Activated CD8-positive, alpha-beta T cell treated with anti-CD3 and anti-CD28 coated beads for 36 hours (primary cell): ENCODE measurements around the gene ATRNL1. TPM values are rescaled to one million over a fixed set of nuclear protein-coding genes. Genes with fewer than 3 reads are reported as not detected.
"Not testable (repeated sequence)": the region's sequence is repeated elsewhere in the genome, so short reads cannot be mapped to it uniquely, and the experiment has no call there.

Source experiments
- ATAC-seq: fragments of 200-7000 bp; cut with Tn5 transposase; one replicate; pipeline ENCODE4 v1.10.0; 2021; ENCODE audit warnings: mild to moderate bottlenecking, moderate library complexity
- CTCF ChIA-PET: fragments of 350-600 bp; sonication (Branson Sonifier 250); formaldehyde crosslinking; loops from one replicate; lab custom pipeline; 2021; ENCODE audit warnings: antibody characterized with exemption; lab: Charles Lee
- POLR2A ChIA-PET: fragments of 350-600 bp; sonication (Branson Sonifier 250); formaldehyde crosslinking; loops from one replicate; lab custom pipeline; 2021; ENCODE audit warnings: antibody characterized with exemption; lab: Charles Lee
- DNase-seq: peaks from one replicate; pipeline ENCODE4 v3.0.0-alpha.2; 2020
- H3K27ac Mint-ChIP-seq: one replicate; pipeline ENCODE4 v1.8.0; 2021; ENCODE audit warnings: mild to moderate bottlenecking, mixed read lengths
- H3K27me3 Mint-ChIP-seq: one replicate; pipeline ENCODE4 v1.8.0; 2021; ENCODE audit warnings: mixed read lengths
- H3K36me3 Mint-ChIP-seq: one replicate; pipeline ENCODE4 v1.8.0; 2021; ENCODE audit warnings: low read depth, mixed read lengths
- H3K4me1 Mint-ChIP-seq: one replicate; pipeline ENCODE4 v1.8.0; 2021; ENCODE audit warnings: low read depth, mixed read lengths
- H3K4me3 Mint-ChIP-seq: one replicate; pipeline ENCODE4 v1.8.0; 2021; ENCODE audit warnings: mild to moderate bottlenecking, moderate library complexity, mixed read lengths
- H3K9me3 Mint-ChIP-seq: one replicate; pipeline ENCODE4 v1.8.0; 2021; ENCODE audit warnings: mixed read lengths
- intact Hi-C: fragments of 100-400 bp; cut with micrococcal nuclease; formaldehyde crosslinking; loops from one replicate; pipeline ENCODE4 v1.10.0; 2022
- total RNA-seq, 2 experiments: library from RNA; stranded (reverse); gene quantifications; one replicate each; pipeline ENCODE4 v1.2.3, GENCODE V29; 2021
- TF ChIP-seq, protein P1 (sequence below): fragments of 200-600 bp; IDR thresholded peaks from one replicate; pipeline ENCODE4 v1.8.0; 2022; ENCODE audit warnings: antibody characterized with exemption, mild to moderate bottlenecking

The ATRNL1 gene
- total RNA-seq, 2 experiments from 2014 or later: not detected

DNA sequence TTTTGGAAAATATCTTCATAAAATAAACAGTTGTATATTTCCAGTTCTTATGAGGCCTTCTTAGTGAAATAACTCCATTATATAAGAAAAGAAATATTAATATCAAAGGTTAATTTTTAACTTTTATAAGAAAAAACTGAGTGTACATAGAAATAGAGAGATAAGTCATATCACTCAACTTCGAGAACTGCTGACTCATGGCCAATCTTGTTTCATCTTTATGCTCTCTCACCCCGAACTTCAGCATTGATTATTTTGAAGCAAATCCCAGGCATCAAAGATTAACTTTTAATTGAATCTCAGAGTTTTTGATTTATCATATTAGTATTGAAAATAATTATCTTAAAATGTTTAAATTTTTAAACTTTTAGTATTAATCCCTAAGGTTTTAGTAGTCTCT is 652.8 kb downstream of the ATRNL1 start:
- ATAC-seq (no peak), DNase-seq (no peak)
- Mint-ChIP-seq H3K4me3 (no peak overlapping the region), H3K27me3 (no peaks in the 10 kb centered on the region), H3K9me3 (no peaks in the 10 kb centered on the region), H3K36me3 (no peaks in the 10 kb centered on the region), H3K4me1 (no peaks in the 10 kb centered on the region), H3K27ac (no peak overlapping the region)
- TF ChIP-seq, protein P1, sequence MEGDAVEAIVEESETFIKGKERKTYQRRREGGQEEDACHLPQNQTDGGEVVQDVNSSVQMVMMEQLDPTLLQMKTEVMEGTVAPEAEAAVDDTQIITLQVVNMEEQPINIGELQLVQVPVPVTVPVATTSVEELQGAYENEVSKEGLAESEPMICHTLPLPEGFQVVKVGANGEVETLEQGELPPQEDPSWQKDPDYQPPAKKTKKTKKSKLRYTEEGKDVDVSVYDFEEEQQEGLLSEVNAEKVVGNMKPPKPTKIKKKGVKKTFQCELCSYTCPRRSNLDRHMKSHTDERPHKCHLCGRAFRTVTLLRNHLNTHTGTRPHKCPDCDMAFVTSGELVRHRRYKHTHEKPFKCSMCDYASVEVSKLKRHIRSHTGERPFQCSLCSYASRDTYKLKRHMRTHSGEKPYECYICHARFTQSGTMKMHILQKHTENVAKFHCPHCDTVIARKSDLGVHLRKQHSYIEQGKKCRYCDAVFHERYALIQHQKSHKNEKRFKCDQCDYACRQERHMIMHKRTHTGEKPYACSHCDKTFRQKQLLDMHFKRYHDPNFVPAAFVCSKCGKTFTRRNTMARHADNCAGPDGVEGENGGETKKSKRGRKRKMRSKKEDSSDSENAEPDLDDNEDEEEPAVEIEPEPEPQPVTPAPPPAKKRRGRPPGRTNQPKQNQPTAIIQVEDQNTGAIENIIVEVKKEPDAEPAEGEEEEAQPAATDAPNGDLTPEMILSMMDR: no peak
- CTCF ChIA-PET: no interaction called here
- POLR2A ChIA-PET: no interaction called here
- intact Hi-C loops: no loop called here

DNA sequence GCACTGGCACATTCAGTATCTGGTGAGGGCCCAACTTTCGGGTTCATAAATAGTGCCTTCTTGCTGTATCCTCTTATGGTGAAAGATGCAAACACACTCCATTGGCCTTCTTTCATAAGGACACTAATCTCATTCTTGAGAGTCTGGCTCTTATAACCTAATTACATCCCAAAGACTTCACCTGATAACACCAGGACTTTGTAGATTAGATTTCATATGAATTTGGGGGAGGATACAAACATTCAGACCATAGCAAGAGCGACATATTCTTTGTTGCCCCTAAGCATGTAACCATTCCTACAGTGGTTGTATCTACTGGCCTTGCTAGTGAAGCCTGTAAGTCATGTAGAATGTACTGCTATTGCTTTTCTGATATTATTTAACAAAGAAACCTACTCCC is 654.6 kb downstream of the ATRNL1 start:
- Mint-ChIP-seq H3K4me3 (no peak overlapping the region), H3K9me3 (peaks cover 5% of the 10 kb centered on the region), H3K27ac (no peak overlapping the region), H3K4me1 (no peaks in the 10 kb centered on the region), H3K36me3 (no peaks in the 10 kb centered on the region), H3K27me3 (no peaks in the 10 kb centered on the region)
- ChIA-PET POLR2A (no interaction called here), CTCF (no interaction called here)
- TF ChIP-seq, protein P1: no peak
- no peak for ATAC-seq
- intact Hi-C loops: no loop called here
- no peak for DNase-seq

GRCh38 chr10:115758488-115758887 is 665.3 kb downstream of the ATRNL1 start:
- H3K4me1 Mint-ChIP-seq, H3K9me3 Mint-ChIP-seq, POLR2A ChIA-PET, H3K4me3 Mint-ChIP-seq, intact Hi-C loops, ATAC-seq, H3K27me3 Mint-ChIP-seq, H3K36me3 Mint-ChIP-seq, CTCF ChIA-PET, DNase-seq, H3K27ac Mint-ChIP-seq: not testable (repeated sequence)

DNA sequence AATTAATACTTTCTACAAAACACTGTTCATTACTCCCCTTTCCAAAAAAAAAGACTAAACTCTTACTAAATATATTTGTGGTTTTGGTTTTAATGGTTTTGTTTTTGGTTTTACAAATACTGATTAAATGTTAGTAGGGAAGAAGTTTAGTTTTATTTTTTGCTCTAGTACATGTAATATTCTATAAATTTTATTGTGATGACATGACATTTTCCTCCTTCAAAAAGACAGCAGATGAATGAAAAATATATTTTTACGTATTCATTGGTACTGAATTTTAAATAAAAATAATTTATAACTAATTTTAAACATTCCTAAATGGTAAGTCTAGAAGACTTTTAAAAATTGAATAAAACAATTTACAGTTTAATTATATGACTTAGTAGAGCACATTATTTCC is 667.0 kb downstream of the ATRNL1 start:
- intact Hi-C loops: no loop called here
- H3K36me3 Mint-ChIP-seq: no peaks in the 10 kb centered on the region
- TF ChIP-seq, protein P1: no peak
- POLR2A ChIA-PET: no interaction called here
- peaks cover 3% of the 10 kb centered on the region for H3K9me3 Mint-ChIP-seq
- ATAC-seq: no peak
- H3K4me1 Mint-ChIP-seq: no peaks in the 10 kb centered on the region
- no peak overlapping the region for H3K27ac Mint-ChIP-seq
- no peak overlapping the region for H3K4me3 Mint-ChIP-seq
- no peaks in the 10 kb centered on the region for H3K27me3 Mint-ChIP-seq
- CTCF ChIA-PET: no interaction called here
- DNase-seq: no peak

DNA sequence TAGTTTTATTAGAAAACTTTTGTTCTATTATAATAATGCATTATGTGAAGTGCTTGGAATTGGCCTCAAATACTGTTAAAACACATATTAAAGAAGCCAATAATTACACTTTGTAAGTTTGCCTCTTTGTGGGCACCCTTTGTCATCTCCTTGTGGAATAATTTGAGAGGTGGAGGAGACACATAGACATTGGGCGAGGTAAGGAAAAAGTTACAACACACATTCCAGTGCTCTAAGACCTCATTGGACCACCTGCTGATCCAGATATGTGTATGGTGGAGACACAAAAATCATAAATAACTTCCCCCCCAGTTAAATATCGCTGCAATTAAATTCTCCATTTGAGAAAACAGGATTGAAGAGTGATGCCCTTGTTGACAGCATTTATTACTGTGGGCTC is 668.0 kb downstream of the ATRNL1 start:
- ChIA-PET POLR2A (no interaction called here), CTCF (no interaction called here)
- no peak for ATAC-seq
- no peak overlapping the region for H3K27ac Mint-ChIP-seq
- no peaks in the 10 kb centered on the region for H3K27me3 Mint-ChIP-seq
- no peak for DNase-seq
- no peak overlapping the region for H3K4me3 Mint-ChIP-seq
- intact Hi-C loops: no loop called here
- TF ChIP-seq, protein P1: no peak
- no peaks in the 10 kb centered on the region for H3K36me3 Mint-ChIP-seq
- peaks cover 3% of the 10 kb centered on the region for H3K9me3 Mint-ChIP-seq
- H3K4me1 Mint-ChIP-seq: no peaks in the 10 kb centered on the region

DNA sequence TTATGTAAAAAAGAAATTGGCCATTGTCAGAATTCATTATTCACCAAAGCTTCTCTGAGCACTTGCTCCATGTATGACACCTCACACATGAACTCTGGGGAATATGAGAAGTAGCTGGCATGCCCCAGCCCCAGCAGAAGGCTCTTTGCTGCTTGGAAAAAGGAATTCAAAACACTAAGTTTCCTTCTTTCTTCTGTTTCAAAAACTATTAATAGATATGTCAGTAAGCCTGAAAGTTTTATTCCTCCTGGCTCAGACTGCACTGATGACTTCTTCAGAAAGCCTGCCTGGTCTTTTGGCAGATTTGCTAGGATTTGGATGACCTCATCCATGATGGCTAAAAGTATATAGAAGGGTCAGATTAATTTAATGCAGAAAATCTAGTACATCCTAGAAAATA is 668.9 kb downstream of the ATRNL1 start:
- no peak for DNase-seq
- H3K36me3 Mint-ChIP-seq: no peaks in the 10 kb centered on the region
- no peak for ATAC-seq
- TF ChIP-seq, protein P1: no peak
- ChIA-PET CTCF (no interaction called here), POLR2A (no interaction called here)
- no peaks in the 10 kb centered on the region for H3K27me3 Mint-ChIP-seq
- H3K27ac Mint-ChIP-seq: no peak overlapping the region
- no peaks in the 10 kb centered on the region for H3K4me1 Mint-ChIP-seq
- intact Hi-C loops: no loop called here
- H3K4me3 Mint-ChIP-seq: no peak overlapping the region
- peaks cover 3% of the 10 kb centered on the region for H3K9me3 Mint-ChIP-seq
